HG02981 (cell line): ENCODE results near the gene TM9SF2.

Experiments
- ATAC-seq: cut with Tn5 transposase; IDR thresholded peaks from one replicate; pipeline ENCODE4 v1.9.1; 2021; ENCODE audit warnings: mild to moderate bottlenecking, moderate library complexity; ENCODE audit not compliant: unreplicated experiment

The TM9SF2 gene

GRCh38 chr13:99575376-99576120 lies 74.3 kb downstream of the TM9SF2 start:
- ATAC-seq, result no peak

GRCh38 chr13:99577934-99578917 lies 77.0 kb downstream of the TM9SF2 start:
- no peak for ATAC-seq

- ATAC-seq, result no peak
Observed at GRCh38 chr13:99580500-99581268, 79.4 kb downstream of the TM9SF2 start.

- ATAC-seq, result no peak
Observed at GRCh38 chr13:99582511-99582910, 81.2 kb downstream of the TM9SF2 start.

GRCh38 chr13:99585609-99586008 lies 84.3 kb downstream of the TM9SF2 start:
- no peak for ATAC-seq

- ATAC-seq, result no peak
Observed at GRCh38 chr13:99587021-99587420, 85.7 kb downstream of the TM9SF2 start.

GRCh38 chr13:99587893-99588606 lies 86.8 kb downstream of the TM9SF2 start:
- no peak for ATAC-seq

GRCh38 chr13:99589575-99589974 lies 88.3 kb downstream of the TM9SF2 start:
- ATAC-seq, result no peak

GRCh38 chr13:99590519-99591011 lies 89.3 kb downstream of the TM9SF2 start:
- no peak for ATAC-seq

GRCh38 chr13:99596180-99596579 lies 94.9 kb downstream of the TM9SF2 start:
- ATAC-seq, result no peak

GRCh38 chr13:99600318-99600717 lies 99.0 kb downstream of the TM9SF2 start:
- no peak for ATAC-seq

GRCh38 chr13:99601535-99601934 lies 100.3 kb downstream of the TM9SF2 start:
- no peak for ATAC-seq

- no peak for ATAC-seq
Observed at GRCh38 chr13:99604636-99605035, 103.4 kb downstream of the TM9SF2 start.

- ATAC-seq, result peak; percentile 63
Observed at GRCh38 chr13:99605420-99606323, 104.4 kb downstream of the TM9SF2 start.

- peak; percentile 77 for ATAC-seq
Observed at GRCh38 chr13:99606324-99607066, 105.2 kb downstream of the TM9SF2 start, which contains the start of gene CLYBL. TSS of gene CLYBL (plus strand) at chr13:99606690.

- ATAC-seq, result no peak
Observed at GRCh38 chr13:99608345-99608744, 107.1 kb downstream of the TM9SF2 start.

GRCh38 chr13:99610702-99611289 lies 109.5 kb downstream of the TM9SF2 start:
- no peak for ATAC-seq
